ENCODE measurements around the gene MCF2L. TPM values are rescaled to one million over a fixed set of nuclear protein-coding genes. Genes with fewer than 3 reads are reported as not detected.

Gene MCF2L
- total RNA-seq, 1 experiment from 2014 or later = not detected

DNA sequence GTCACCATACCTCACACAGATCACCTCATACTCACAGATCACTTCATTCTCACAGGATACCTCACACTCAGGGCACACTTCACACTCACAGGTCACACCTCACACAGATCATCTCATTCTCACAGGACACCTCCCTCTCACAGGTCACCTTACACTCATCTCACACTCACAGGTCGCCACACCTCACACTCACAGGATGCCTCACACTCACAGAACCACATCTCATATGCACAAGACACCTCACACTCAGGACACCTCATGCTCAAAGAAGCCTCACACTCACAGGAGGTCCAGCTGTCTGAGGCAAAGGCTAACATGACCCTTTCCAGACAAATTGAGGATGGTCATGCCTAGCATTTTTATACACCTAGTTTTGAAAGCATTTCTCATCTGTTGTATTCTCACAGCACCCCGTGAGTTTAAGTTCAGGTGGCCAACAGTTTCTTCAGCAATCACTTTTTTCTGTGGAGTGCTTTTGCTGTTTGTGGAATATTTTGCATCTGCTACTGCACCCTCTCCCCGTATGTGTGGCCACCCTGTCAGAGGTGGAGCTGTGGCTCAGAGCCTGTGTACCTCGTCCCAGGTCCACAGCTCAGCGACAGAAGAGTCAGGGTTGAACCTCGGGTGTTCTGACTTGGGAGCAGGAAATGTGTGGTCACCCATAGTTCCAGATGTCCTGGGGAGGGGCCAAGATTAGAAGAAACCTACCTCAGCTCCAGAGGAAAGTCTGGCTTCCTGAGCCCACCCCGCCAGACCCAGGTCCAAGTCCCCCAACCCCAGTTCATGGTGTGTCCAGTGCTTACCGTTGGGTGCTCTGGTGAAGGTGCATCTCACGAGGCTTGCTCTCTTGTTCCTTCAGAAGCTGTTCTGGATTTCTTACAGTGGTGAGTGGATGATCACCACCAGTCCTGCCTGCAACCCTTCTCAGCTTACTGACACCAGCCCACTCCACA lies 144.2 kb downstream of the MCF2L start:
- ChIA-PET CTCF (no interaction called here), POLR2A (no interaction called here)
- TF ChIP-seq, protein P1, sequence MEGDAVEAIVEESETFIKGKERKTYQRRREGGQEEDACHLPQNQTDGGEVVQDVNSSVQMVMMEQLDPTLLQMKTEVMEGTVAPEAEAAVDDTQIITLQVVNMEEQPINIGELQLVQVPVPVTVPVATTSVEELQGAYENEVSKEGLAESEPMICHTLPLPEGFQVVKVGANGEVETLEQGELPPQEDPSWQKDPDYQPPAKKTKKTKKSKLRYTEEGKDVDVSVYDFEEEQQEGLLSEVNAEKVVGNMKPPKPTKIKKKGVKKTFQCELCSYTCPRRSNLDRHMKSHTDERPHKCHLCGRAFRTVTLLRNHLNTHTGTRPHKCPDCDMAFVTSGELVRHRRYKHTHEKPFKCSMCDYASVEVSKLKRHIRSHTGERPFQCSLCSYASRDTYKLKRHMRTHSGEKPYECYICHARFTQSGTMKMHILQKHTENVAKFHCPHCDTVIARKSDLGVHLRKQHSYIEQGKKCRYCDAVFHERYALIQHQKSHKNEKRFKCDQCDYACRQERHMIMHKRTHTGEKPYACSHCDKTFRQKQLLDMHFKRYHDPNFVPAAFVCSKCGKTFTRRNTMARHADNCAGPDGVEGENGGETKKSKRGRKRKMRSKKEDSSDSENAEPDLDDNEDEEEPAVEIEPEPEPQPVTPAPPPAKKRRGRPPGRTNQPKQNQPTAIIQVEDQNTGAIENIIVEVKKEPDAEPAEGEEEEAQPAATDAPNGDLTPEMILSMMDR (IDR thresholded peaks at IDR 0.05; ENCODE audit: unreplicated experiment) = no peak
- no peak overlapping the region for H3K4me3 Mint-ChIP-seq (ENCODE audit: unreplicated experiment)
- DNase-seq (ENCODE audit: unreplicated experiment) = no peak
- H3K36me3 Mint-ChIP-seq (ENCODE audit: insufficient read depth, unreplicated experiment) = no peaks in the 10 kb centered on the region
- no peaks in the 10 kb centered on the region for H3K9me3 Mint-ChIP-seq (ENCODE audit: unreplicated experiment)
- no peaks in the 10 kb centered on the region for H3K27me3 Mint-ChIP-seq (ENCODE audit: insufficient read depth, unreplicated experiment)
- BruUV-seq (replicated peaks) = no TSS peak
- no peak overlapping the region for H3K27ac Mint-ChIP-seq (ENCODE audit: low read depth, unreplicated experiment)
- no peaks in the 10 kb centered on the region for H3K4me1 Mint-ChIP-seq (ENCODE audit: insufficient read depth, unreplicated experiment)
- intact Hi-C loops (cut with micrococcal nuclease) = no loop called here

DNA sequence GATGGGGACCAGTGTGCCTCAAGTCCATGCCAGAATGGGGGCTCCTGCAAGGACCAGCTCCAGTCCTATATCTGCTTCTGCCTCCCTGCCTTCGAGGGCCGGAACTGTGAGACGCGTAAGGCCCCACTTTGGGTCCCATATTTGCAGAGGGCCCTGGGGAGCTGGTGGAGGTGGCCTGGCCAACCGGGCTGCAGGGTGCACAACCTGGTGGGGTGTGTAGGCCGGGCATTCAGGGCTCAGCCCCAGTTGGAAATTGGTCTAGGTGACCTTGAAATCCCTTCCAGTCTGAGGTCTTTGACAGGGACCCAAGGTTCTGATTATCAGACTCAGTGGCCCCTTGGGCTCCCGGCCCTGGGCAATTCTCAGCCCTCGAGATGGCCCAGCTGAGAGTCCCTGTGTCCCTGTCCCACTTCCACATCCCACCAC lies 144.8 kb downstream of the MCF2L start:
- BruUV-seq (replicated peaks) = no TSS peak
- no peaks in the 10 kb centered on the region for H3K9me3 Mint-ChIP-seq (ENCODE audit: unreplicated experiment)
- ChIA-PET CTCF (no interaction called here), POLR2A (no interaction called here)
- no peaks in the 10 kb centered on the region for H3K36me3 Mint-ChIP-seq (ENCODE audit: insufficient read depth, unreplicated experiment)
- no peak overlapping the region for H3K27ac Mint-ChIP-seq (ENCODE audit: low read depth, unreplicated experiment)
- H3K4me3 Mint-ChIP-seq (ENCODE audit: unreplicated experiment) = no peak overlapping the region
- H3K4me1 Mint-ChIP-seq (ENCODE audit: insufficient read depth, unreplicated experiment) = no peaks in the 10 kb centered on the region
- H3K27me3 Mint-ChIP-seq (ENCODE audit: insufficient read depth, unreplicated experiment) = no peaks in the 10 kb centered on the region
- intact Hi-C loops (cut with micrococcal nuclease) = no loop called here
- no peak for DNase-seq (ENCODE audit: unreplicated experiment)
- TF ChIP-seq, protein P1 (IDR thresholded peaks at IDR 0.05; ENCODE audit: unreplicated experiment) = no peak

GRCh38 chr13:113114511-113115362 lies 145.7 kb downstream of the MCF2L start:
- H3K36me3 Mint-ChIP-seq (ENCODE audit: insufficient read depth, unreplicated experiment) = no peaks in the 10 kb centered on the region
- H3K27ac Mint-ChIP-seq (ENCODE audit: low read depth, unreplicated experiment) = no peak overlapping the region
- ChIA-PET CTCF (no interaction called here), POLR2A (no interaction called here)
- intact Hi-C loops (cut with micrococcal nuclease) = no loop called here
- no peak for DNase-seq (ENCODE audit: unreplicated experiment)
- no peaks in the 10 kb centered on the region for H3K4me1 Mint-ChIP-seq (ENCODE audit: insufficient read depth, unreplicated experiment)
- BruUV-seq (replicated peaks) = no TSS peak
- H3K4me3 Mint-ChIP-seq (ENCODE audit: unreplicated experiment) = no peak overlapping the region
- H3K27me3 Mint-ChIP-seq (ENCODE audit: insufficient read depth, unreplicated experiment) = no peaks in the 10 kb centered on the region
- no peaks in the 10 kb centered on the region for H3K9me3 Mint-ChIP-seq (ENCODE audit: unreplicated experiment)
- TF ChIP-seq, protein P1 (IDR thresholded peaks at IDR 0.05; ENCODE audit: unreplicated experiment) = no peak
